NB4 (cell line): ENCODE data around the gene ZNF319.

ENCODE experiments used
- MAX ChIP-seq: IDR thresholded peaks from 2 replicates; pipeline ENCODE4 v1.6.1; 2011; ENCODE audit warnings: low read depth, low read length
- POLR2A ChIP-seq: IDR thresholded peaks from 2 replicates; pipeline ENCODE4 v1.6.1; 2011; ENCODE audit warnings: mild to moderate bottlenecking; ENCODE audit not compliant: insufficient read length; ENCODE audit errors: extremely low read depth
- TF ChIP-seq, protein P1 (sequence below): IDR thresholded peaks from one replicate; pipeline ENCODE4 v1.5.1; 2012; ENCODE audit warnings: low read depth, low read length

DNA sequence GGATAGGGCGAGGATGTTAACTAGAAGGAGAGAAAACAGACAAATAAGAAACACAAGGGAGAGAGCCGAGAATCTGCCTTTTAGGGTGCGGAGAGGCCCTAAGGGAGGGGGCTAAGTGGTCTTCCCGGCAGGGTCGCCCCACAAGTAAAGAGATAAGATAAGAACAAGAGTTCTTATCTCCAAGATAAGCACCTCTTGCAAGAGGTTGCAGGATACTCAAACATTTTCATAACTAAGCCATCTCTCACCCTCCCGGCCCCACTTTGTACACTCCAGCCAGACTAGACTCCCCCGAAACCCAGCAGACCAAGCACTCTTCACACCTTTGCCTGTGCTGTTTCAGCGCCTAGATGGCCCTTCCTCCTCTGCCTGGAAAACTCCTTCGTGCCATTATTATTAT lies 14.3 kb downstream of the ZNF319 start:
- TF ChIP-seq POLR2A, result no peak
- TF ChIP-seq, protein P1, sequence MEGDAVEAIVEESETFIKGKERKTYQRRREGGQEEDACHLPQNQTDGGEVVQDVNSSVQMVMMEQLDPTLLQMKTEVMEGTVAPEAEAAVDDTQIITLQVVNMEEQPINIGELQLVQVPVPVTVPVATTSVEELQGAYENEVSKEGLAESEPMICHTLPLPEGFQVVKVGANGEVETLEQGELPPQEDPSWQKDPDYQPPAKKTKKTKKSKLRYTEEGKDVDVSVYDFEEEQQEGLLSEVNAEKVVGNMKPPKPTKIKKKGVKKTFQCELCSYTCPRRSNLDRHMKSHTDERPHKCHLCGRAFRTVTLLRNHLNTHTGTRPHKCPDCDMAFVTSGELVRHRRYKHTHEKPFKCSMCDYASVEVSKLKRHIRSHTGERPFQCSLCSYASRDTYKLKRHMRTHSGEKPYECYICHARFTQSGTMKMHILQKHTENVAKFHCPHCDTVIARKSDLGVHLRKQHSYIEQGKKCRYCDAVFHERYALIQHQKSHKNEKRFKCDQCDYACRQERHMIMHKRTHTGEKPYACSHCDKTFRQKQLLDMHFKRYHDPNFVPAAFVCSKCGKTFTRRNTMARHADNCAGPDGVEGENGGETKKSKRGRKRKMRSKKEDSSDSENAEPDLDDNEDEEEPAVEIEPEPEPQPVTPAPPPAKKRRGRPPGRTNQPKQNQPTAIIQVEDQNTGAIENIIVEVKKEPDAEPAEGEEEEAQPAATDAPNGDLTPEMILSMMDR, result no peak
- no peak for TF ChIP-seq MAX
